NCI-H1694 treated with DMSO at 0.1 percent for 48 hours (cell line): Measurements from ENCODE around the gene FARP1.
"Not testable (repeated sequence)": the region's sequence is repeated elsewhere in the genome, so short reads cannot be mapped to it uniquely, and the experiment has no call there.

ENCODE experiments used
- DNase-seq: peaks from one replicate; lab custom pipeline; 2025; lab: John Stamatoyannopoulos, UW

Gene FARP1

GRCh38 chr13:98396071-98396710 is 253.3 kb downstream of the FARP1 start:
- DNase-seq: no peak

DNA sequence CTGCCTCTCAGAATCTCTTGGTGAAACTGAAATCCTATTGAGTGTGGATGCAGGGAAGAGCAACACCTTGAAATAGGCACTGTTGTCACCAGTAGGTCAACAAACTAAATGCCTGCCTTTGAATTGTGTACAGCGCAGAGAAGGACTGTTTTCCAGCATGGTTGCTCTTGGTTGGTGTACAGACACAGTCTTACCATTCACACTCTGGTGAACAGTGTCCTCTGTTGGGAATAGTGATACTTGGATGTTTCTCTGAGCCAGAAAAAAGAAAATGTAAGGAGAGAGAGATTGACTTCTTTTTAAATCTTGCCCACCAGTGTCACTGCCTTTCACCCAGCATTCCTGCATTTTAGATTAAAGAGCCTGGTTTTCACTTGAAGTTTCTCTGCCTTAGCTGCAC is 254.3 kb downstream of the FARP1 start:
- no peak for DNase-seq

DNA sequence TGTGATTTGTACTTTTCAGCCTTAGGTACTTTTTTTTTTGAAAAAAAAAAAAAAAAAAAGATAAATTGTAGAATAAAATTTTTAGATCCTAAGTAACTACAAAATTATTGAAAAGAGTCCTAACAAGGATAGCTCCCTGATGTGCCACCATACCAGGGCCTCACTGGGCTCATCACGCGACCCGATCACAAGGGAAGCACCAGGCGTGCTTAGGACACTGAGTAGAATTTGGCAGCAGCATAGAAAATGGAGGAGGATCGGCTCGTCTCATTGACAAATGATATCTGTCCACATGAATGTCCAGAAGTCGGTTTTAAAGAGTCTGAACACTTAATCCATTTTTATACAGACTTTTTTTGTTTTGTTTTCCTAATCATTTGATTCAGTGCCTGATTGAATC is 255.0 kb downstream of the FARP1 start:
- DNase-seq: no peak

GRCh38 chr13:98398581-98398980 is 255.7 kb downstream of the FARP1 start:
- no peak for DNase-seq

- no peak for DNase-seq
Measured at GRCh38 chr13:98399756-98400155, 256.9 kb downstream of the FARP1 start.

DNA sequence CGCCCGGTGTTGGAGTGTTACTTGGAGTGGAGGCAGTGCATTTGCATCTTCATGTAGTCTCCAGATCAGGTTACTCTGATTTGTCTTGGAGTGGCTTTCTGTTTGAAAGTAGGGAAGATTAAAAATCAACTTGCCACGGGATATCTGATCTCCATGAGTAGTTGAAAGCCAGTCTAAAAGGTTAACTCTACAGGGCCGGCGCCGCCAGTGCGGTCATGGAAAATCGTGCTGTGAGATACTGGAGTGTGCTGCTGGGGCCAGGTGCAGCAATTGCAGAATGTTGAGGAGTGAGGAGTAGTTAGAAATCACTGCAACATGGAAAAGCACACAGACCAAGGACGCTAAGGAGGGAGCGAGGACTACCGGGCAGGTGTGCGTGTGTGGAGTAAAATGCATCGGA is 259.0 kb downstream of the FARP1 start:
- no peak for DNase-seq

DNA sequence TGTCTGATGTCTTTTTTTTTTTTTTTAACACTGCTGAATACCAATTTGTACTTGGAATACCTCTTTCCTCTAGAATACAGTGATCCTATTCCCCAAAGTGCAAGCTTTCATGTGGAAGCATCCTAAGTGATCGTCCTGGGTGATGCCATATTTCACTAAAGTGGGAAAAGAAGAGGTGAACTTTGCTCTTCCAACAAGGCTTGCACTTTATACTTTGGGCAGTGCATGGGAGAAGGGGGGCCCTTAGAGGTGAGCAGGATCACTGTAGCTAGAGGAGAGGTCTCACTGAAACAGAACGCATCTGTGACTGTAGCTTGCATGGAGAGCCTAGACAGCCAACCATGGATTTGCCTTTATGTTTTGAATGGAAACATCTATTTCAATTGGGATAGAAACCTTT is 260.2 kb downstream of the FARP1 start:
- no peak for DNase-seq

DNA sequence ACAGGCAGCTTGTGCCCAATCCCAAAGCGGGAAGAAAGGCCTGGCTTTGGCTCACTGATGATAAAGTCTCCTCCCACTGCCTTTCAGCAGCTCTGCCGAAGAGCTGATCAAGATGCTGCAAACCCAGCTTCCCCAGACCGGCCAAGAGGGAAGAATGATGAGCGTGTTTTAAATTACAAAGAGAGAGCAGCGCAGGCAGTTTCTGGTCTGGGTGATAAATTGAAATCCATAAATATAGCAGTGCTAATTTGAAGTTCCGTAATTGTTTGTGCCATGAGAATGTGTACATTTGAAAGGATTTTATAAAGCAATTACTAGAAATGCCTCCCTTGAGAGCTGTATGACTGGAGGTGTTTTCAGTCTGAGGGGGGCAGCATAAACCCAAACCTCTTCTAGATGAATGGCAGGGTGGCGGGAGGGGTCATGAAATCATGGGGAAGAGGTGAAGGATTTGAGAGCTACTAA is 262.2 kb downstream of the FARP1 start:
- DNase-seq: no peak

- no peak for DNase-seq
Measured at GRCh38 chr13:98405690-98406344, 262.9 kb downstream of the FARP1 start.

DNA sequence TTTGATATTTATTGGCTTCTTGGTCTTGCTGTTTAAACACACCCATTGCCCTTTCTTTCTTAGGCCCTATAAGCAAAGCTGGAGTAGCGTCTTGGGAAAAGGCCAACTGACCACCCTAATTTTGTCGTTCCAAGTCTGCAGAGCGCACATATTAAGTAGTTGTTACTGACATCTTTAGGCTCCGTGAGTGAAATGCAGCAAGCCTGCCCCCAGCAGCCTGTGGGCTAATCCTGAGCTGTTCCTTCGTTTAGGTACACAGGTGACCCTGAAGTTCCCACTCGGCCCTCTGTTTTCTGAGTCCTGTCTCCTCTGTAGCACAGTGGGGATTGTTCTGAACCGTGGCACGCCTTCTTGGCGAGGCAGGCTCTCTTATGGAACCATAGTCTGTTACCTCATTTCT is 263.5 kb downstream of the FARP1 start:
- no peak for DNase-seq

- DNase-seq: no peak
Measured at GRCh38 chr13:98406971-98407370, 264.1 kb downstream of the FARP1 start.

DNA sequence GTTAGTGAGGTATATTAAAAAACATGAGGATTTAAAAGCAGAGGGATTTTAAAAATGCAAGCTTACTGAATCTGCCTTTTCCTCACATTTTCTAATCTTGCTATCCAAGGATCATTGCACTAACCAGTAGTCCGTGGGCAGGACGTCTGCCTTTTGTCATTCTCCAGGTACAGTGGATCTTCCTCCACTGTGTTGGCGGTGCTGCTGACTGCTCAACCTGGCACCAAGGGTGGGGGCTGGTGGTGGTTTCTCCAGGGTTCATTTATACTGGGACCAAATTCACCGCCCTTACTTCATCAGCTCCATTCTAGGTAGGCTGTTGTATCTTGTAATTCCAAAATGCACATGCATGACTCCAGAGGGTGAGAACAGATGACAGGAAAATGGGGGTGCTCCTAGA is 264.7 kb downstream of the FARP1 start:
- no peak for DNase-seq

DNA sequence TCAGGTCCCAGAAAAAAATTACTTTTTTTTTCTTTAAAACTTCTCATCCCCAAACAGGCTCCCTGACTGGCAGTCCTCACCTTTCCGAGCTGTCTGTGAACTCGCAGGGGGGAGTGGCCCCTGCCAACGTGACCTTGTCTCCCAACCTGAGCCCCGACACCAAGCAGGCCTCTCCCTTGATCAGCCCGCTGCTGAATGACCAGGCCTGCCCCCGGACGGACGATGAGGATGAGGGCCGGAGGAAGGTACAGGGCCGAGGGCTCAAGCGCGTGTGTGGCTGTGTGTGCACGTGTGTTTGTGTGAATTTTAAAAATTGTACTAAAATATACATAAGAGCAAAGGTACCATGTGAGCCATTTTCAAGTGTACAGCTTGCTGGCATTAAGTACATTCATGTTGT is 266.4 kb downstream of the FARP1 start:
- DNase-seq: no peak

DNA sequence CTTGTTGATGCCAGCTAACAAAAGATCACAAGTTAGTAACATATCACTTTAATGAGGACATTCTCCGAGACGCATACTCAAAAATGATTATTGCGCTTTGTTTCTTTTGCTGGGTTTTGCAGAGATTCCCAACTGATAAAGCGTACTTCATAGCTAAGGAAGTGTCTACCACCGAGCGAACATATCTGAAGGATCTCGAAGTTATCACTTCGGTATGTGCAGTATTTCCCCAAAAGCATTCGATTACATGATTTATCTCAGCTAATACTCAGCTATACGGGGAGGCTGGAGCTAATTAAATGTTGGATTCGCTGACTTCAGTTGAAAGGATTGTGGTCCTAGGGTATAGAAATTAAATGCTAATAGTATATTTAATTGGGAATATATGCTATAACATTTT is 267.7 kb downstream of the FARP1 start:
- DNase-seq: no peak

DNA sequence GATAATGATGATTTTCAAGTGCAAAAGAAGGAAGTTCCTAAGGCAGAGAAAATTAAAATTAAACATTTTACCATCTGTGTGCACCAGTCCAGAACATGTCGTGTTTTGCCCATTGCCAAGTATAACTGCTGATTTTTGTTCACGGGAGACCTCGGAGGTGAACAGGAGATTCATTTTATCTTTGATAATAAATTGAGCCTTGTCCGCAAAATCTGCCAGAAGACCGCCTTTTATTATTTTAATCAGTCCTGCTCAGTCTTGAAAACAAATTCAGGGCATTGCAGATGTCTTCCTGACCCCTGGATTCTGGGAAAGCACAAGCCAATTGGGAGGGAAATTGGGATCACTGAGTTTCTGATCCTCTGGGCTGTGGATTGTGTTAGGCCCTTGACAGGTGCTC is 268.1 kb downstream of the FARP1 start:
- no peak for DNase-seq

DNA sequence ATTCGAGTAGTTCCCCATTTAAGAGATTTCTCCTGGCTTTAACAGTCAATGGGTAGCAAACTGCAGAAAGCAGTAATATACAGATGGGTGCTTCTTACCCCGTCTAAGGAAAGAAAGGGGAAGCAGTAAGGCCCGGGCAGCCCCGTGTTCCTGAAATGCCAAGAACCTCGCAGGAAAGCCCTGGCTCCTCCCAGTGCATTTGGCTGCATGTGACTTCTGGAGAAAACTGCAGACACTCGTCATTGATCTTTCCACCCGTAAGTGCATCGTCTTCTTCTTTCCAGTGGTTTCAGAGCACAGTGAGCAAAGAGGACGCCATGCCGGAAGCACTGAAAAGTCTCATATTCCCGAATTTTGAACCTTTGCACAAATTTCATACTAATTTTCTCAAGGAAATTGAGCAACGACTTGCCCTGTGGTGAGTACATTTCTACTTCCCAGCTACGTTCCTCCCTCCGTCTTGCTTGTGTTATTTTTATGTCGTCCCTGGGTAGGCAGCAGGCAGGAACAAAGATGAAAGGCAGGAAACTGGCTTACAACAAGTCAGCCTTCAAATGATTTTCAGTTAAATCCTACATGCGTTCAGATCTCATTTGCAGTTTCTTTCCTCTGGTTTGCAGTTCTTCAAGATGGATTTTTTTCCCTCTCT is 268.8 kb downstream of the FARP1 start:
- no peak for DNase-seq

GRCh38 chr13:98413278-98413677 is 270.4 kb downstream of the FARP1 start:
- not testable (repeated sequence) for DNase-seq

DNA sequence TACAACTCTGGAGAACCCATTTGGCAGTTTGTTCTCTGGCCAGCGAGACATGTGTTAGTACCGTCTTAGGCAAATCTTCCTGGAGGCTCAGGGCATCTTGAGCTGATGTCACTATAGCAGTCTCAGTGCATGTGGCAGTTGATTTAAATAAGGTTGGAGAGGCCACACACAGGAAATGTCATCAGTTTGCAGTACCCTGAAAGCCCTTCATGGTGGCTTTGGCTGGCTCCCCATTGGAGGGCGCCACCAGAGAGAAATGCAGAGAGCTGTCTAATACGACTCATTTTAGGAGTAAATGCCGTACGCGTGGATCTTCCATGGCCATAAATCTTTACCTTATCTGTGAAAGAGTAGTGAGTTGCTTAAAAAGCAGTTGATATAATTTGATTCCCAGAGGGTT is 270.9 kb downstream of the FARP1 start:
- no peak for DNase-seq

GRCh38 chr13:98415326-98416070 is 272.6 kb downstream of the FARP1 start:
- no peak for DNase-seq

- no peak for DNase-seq
Measured at GRCh38 chr13:98416408-98416807, 273.5 kb downstream of the FARP1 start.

DNA sequence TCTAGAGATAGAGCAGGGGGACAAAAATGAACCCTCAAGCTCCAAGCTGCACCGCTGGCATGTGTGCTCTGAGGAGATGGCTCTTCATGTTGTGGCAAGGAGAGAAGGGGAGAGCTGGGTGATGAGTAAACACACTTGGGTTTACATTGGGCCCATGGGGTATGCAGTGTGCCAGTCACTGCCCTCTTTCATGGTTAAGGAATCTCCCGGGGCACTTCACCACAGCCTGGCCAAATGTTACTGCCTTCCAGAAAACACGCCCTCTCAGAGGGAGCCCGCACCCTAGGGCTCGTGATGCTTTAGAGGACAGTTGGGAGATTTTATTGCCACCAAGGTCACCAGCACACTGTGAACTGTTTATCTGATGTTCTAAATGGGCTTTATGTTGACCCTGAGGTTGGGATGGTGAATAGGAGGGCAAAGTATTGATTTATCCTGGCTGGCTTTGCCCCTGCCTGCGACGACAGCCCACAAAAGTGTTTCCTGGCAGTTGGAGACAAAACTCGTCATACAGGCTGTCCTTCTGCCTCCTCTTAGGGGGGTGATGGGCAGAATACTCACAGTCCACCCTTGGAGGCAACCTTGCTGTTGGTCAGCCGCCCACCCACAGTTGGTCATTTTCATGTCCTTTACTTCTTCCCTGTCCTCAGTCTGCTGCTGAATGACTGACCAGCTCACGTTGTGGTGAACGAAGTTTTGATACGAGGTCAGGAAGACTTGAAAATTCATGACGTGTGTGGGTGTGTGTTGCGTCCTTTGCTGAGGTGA is 277.1 kb downstream of the FARP1 start:
- no peak for DNase-seq

DNA sequence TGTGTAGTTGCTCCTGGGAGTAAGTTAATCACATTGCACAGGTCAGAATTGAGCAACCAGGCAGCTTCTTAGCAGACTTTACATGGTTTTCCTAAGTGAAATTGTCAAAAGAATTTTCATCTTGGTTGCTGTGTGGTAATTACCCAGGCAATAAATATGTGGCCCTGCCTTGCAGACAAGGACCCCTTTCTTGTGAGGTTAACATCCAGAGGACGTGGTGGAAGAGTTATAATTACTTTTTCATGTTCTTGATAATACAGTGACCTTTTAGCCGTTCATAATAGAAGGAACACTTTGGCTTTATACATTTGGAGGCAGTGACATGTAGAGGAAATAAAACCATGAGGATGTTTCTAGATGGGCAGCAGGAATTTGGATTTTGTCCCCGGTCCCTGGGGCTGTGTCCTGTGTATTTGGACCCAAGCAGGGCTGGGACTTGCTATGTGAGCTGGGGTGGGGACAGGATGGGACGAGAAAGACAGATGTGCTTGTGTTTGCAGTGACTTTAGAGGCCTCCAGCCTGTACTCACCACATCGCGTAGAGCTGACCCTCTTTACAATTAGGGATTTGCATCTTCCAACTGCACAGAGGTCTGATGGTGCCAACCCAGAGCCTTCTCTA is 277.8 kb downstream of the FARP1 start:
- no peak for DNase-seq
